ENCODE results near the gene RAPH1. TPM values are rescaled to one million over a fixed set of nuclear protein-coding genes. Genes with fewer than 3 reads are reported as not detected.
A peak's percentile ranks its signal among the peaks of the same experiment; 100 is the strongest.

The RAPH1 gene
- total and polyA plus RNA-seq, 4 donors: 7.2 to 62.7 (median 35.1) TPM

DNA sequence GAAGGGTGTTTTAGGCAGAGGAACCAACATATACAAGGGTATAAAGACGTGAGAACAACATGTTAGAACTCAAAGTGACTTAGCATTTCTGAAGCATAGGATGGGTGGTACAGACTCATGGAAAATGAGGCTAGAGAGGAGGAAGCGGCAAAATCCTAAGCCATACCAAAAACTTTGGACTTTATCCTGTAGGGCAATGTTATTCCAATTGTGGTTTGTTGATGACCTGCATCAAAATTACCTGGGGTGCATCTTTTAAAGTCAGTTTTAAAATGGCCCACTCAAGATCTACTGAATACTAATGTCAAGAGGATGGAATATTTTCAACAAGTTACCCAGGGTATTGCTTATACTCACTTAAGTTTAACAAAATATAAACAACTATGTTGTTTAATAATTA is 34.8 kb downstream of the RAPH1 start:
- no peak overlapping the region for H3K4me3 ChIP-seq
- ATAC-seq (ENCODE audit: insufficient read depth, low FRiP score): no peak
- 83 to 88% methylated on average over 2 of the region's 2 CpGs for WGBS, 2 donors
- no peak overlapping the region for H3K9ac ChIP-seq (ENCODE audit: insufficient read depth in 1 of 2, low read length in 2 of 2)
- peaks cover 0 to 8% (median 5%) of the 10 kb centered on the region in 5 donors for H3K4me1 ChIP-seq (ENCODE audit: control insufficient read depth in 5 of 5, insufficient read depth in 5 of 5, low read length in 5 of 5)
- DNase-seq: no peak
- H3K9me3 ChIP-seq (ENCODE audit: control insufficient read depth in 4 of 4, insufficient read depth in 3 of 4, low read length in 3 of 4): no peaks in the 10 kb centered on the region
- TF ChIP-seq, protein P1, sequence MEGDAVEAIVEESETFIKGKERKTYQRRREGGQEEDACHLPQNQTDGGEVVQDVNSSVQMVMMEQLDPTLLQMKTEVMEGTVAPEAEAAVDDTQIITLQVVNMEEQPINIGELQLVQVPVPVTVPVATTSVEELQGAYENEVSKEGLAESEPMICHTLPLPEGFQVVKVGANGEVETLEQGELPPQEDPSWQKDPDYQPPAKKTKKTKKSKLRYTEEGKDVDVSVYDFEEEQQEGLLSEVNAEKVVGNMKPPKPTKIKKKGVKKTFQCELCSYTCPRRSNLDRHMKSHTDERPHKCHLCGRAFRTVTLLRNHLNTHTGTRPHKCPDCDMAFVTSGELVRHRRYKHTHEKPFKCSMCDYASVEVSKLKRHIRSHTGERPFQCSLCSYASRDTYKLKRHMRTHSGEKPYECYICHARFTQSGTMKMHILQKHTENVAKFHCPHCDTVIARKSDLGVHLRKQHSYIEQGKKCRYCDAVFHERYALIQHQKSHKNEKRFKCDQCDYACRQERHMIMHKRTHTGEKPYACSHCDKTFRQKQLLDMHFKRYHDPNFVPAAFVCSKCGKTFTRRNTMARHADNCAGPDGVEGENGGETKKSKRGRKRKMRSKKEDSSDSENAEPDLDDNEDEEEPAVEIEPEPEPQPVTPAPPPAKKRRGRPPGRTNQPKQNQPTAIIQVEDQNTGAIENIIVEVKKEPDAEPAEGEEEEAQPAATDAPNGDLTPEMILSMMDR (IDR thresholded peaks at IDR 0.05; ENCODE audit: control extremely low read depth, extremely low read depth): no peak
- no peaks in the 10 kb centered on the region for H3K27me3 ChIP-seq (ENCODE audit: control insufficient read depth in 3 of 3, insufficient read depth in 3 of 3, low read length in 2 of 3)
- no peak overlapping the region for H3K27ac ChIP-seq (ENCODE audit: low read depth in 1 of 2, low read length in 1 of 2)
- peaks cover 0 to 5% (median 0%) of the 10 kb centered on the region in 4 donors for H3K36me3 ChIP-seq (ENCODE audit: control insufficient read depth in 4 of 4, insufficient read depth in 4 of 4, low read length in 4 of 4)

DNA sequence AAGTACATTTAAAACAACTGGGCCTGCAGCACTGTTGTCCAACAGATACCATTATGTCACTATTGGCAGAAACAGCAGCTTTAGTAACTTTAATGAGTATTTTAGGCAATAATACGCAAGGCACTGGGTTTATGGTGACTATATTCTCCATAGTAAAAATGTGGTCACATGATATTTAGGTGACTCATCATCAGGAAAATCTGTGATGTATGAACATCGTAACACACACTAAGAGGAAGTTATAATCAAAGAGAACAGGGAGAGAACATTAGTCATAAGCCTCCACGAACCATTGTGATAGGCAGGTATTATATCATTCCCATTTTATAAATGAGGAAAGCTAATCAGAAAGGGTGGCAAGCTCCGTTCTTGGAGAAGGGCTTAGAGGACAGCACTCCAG is 36.9 kb downstream of the RAPH1 start:
- peak in 2 of 3 donors; percentile 32 to 44 for DNase-seq
- H3K4me3 ChIP-seq: no peak overlapping the region
- TF ChIP-seq, protein P1 (IDR thresholded peaks at IDR 0.05; ENCODE audit: control extremely low read depth, extremely low read depth): no peak
- peaks cover 0 to 3% (median under 1%) of the 10 kb centered on the region in 4 donors for H3K36me3 ChIP-seq (ENCODE audit: control insufficient read depth in 4 of 4, insufficient read depth in 4 of 4, low read length in 4 of 4)
- H3K27me3 ChIP-seq (ENCODE audit: control insufficient read depth in 3 of 3, insufficient read depth in 3 of 3, low read length in 2 of 3): no peaks in the 10 kb centered on the region
- H3K9ac ChIP-seq (ENCODE audit: insufficient read depth in 1 of 2, low read length in 2 of 2): no peak overlapping the region
- no peak overlapping the region for H3K27ac ChIP-seq (ENCODE audit: low read depth in 1 of 2, low read length in 1 of 2)
- H3K4me1 ChIP-seq (ENCODE audit: control insufficient read depth in 5 of 5, insufficient read depth in 5 of 5, low read length in 5 of 5): peaks cover 0 to 8% (median 3%) of the 10 kb centered on the region in 5 donors
- H3K9me3 ChIP-seq (ENCODE audit: control insufficient read depth in 4 of 4, insufficient read depth in 3 of 4, low read length in 3 of 4): no peaks in the 10 kb centered on the region
- ATAC-seq (ENCODE audit: insufficient read depth, low FRiP score): peak; percentile 56
- 35 to 40% methylated on average over 4 of the region's 4 CpGs for WGBS, 2 donors

DNA sequence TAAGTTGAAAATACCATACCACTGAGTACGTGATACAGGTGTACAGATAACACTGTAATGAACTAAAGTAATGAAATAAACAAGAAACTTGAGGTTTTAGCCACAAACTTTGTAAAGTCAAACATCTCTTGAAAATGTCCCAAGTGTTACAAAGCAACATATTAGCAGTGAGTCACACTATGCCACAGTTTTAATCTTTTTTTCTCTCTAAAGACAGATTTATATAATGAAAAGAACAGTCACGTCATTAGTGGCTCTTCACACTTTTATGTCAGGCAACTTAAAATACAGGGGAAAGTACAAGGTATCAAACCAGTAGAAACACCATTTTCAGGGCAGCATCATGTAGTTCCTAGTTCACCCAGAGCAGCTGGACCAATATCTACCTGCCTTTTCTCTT is 42.1 kb downstream of the RAPH1 start:
- H3K27ac ChIP-seq (ENCODE audit: low read depth in 1 of 2, low read length in 1 of 2): no peak overlapping the region

More for the DNA sequence above, 42.1 kb downstream of the RAPH1 start:
- H3K36me3 ChIP-seq (ENCODE audit: control insufficient read depth in 4 of 4, insufficient read depth in 4 of 4, low read length in 4 of 4): peaks cover 9 to 13% (median 11%) of the 10 kb centered on the region in 4 donors
- no peak for DNase-seq
- 87 to 90% methylated on average over 2 of the region's 2 CpGs for WGBS, 2 donors
- TF ChIP-seq, protein P1 (IDR thresholded peaks at IDR 0.05; ENCODE audit: control extremely low read depth, extremely low read depth): no peak
- no peaks in the 10 kb centered on the region for H3K9me3 ChIP-seq (ENCODE audit: control insufficient read depth in 4 of 4, insufficient read depth in 3 of 4, low read length in 3 of 4)
- no peak overlapping the region for H3K9ac ChIP-seq (ENCODE audit: insufficient read depth in 1 of 2, low read length in 2 of 2)
- ATAC-seq (ENCODE audit: insufficient read depth, low FRiP score): no peak
- peaks cover 0 to 2% (median 0%) of the 10 kb centered on the region in 5 donors for H3K4me1 ChIP-seq (ENCODE audit: control insufficient read depth in 5 of 5, insufficient read depth in 5 of 5, low read length in 5 of 5)
- peaks cover 0 to 2% (median 0%) of the 10 kb centered on the region in 3 donors for H3K27me3 ChIP-seq (ENCODE audit: control insufficient read depth in 3 of 3, insufficient read depth in 3 of 3, low read length in 2 of 3)
- no peak overlapping the region for H3K4me3 ChIP-seq
